Right lobe of liver (tissue), 6 donors: Measurements from ENCODE around the gene C4B. TPM values are rescaled to one million over a fixed set of nuclear protein-coding genes. Genes with fewer than 3 reads are reported as not detected.
"Not testable (repeated sequence)": the region's sequence is repeated elsewhere in the genome, so short reads cannot be mapped to it uniquely, and the experiment has no call there.

Experiments
- ATAC-seq, 4 donors: fragments of 200-7000 bp; cut with Tn5 transposase; one replicate each; pipeline ENCODE4 v1.9.1; 2020; ENCODE audit warnings: mild to moderate bottlenecking in 4 of 4, moderate library complexity in 4 of 4
- DNase-seq, 3 donors: peaks; one replicate each; pipeline ENCODE4 v3.0.0-alpha.2; 2020
- H3K27ac ChIP-seq, 3 donors: fragments of 200-600 bp; one replicate each; pipeline ENCODE4 v1.8.0; 2022
- H3K27me3 ChIP-seq, 2 donors: fragments of 200-600 bp; one replicate each; pipeline ENCODE4 v1.8.0; 2022
- H3K36me3 ChIP-seq, 4 donors: fragments of 200-600 bp; sonication (generic) in 1 of 4; one replicate each; pipeline versions ENCODE4 v1.5.1 to v1.8.0; 2017 to 2022; ENCODE audit warnings: control low read depth in 1 of 4
- H3K4me1 ChIP-seq, 4 donors: fragments of 200-600 bp; sonication (generic) in 1 of 4; one replicate each; pipeline versions ENCODE4 v1.5.1 to v1.8.0; 2017 to 2022; ENCODE audit warnings: control low read depth in 1 of 4
- H3K4me3 ChIP-seq, 3 donors: fragments of 200-600 bp; one replicate each; pipeline ENCODE4 v1.8.0; 2022
- H3K9me3 ChIP-seq, 4 donors: fragments of 200-600 bp; sonication (generic) in 1 of 4; one replicate each; pipeline versions ENCODE4 v1.5.1 to v1.8.0; 2017 to 2022; ENCODE audit warnings: control low read depth in 1 of 4
- CTCF ChIP-seq, 4 donors: fragments of 200-600 bp in 3 of 4; fragments of 450-650 bp in 1 of 4; IDR thresholded peaks; one replicate each; pipeline versions ENCODE4 v1.5.1 to v1.8.0; 2016 to 2022; ENCODE audit warnings: antibody characterized with exemption in 4 of 4, mild to moderate bottlenecking in 2 of 4
- POLR2A ChIP-seq: fragments of 450-650 bp; IDR thresholded peaks from one replicate; pipeline ENCODE4 v1.6.1; 2017; ENCODE audit warnings: antibody characterized with exemption, mild to moderate bottlenecking
- WGBS: methylation state at CpG from one replicate; pipeline ENCODE4 v1.1.6; 2018; ENCODE audit warnings: low coverage, low lambda C conversion rate; ENCODE audit not compliant: insufficient coverage; ENCODE audit errors: missing lambda C conversion rate; 5-methylcytosine and 5-hydroxymethylcytosine counted together
- intact Hi-C, 2 donors: fragments of 100-400 bp; cut with DNase I; formaldehyde crosslinking; loops; one replicate each; pipeline versions ENCODE4 v1.11.2 to v1.14.1; 2022
- total RNA-seq, 6 experiments: library from RNA; depleted of rRNA in 2 of 6; stranded (reverse); fragments of >200 nt in 2 of 6; fragmentation: NEBNext Ultra II Directional in 3 of 6; extraction: Animal tissue kit (Norgen Biotek cat#: 25700) in 3 of 6; gene quantifications; one replicate each; pipeline versions ENCODE4 v1.1.0 to v1.2.4, GENCODE V29; 2016 to 2023
- donor health status: DM: no; HTN: yes; CAD: no.
- donor health status: DM: no; HTN: no; CAD: no.
- donor health status: DM: no; HTN: no; CAD: no.
- donor health status: DM: no; HTN: yes; CAD: no.
- donor health status: DM: no; HTN: yes; CAD: no.

Gene C4B
- total RNA-seq, 6 experiments from 2014 or later: 1,420 to 2,805 (median 2,265) TPM

GRCh38 chr6:32064706-32065105 lies 50.1 kb downstream of the C4B start:
- WGBS: 74% methylated on average over 3 of the region's 14 CpGs
- Histone ChIP-seq H3K36me3 (no peaks in the 10 kb centered on the region), H3K27me3 (no peaks in the 10 kb centered on the region), H3K4me3 (no peak overlapping the region), H3K27ac (no peak overlapping the region), H3K4me1 (no peaks in the 10 kb centered on the region), H3K9me3 (no peaks in the 10 kb centered on the region)
- DNase-seq (no peak), ATAC-seq (no peak)
- intact Hi-C loops: no loop called here
- TF ChIP-seq CTCF (IDR thresholded peaks at IDR 0.05) (no peak), POLR2A (no peak)

- H3K27ac ChIP-seq, ATAC-seq, intact Hi-C loops, DNase-seq, H3K9me3 ChIP-seq, H3K4me3 ChIP-seq, H3K4me1 ChIP-seq, H3K36me3 ChIP-seq, H3K27me3 ChIP-seq: not testable (repeated sequence)
- 100% methylated on average over 5 of the region's 19 CpGs for WGBS
Measured at GRCh38 chr6:32067521-32067920, 52.9 kb downstream of the C4B start.

- H3K27me3 ChIP-seq, H3K4me1 ChIP-seq, H3K27ac ChIP-seq, ATAC-seq, H3K4me3 ChIP-seq, H3K9me3 ChIP-seq, intact Hi-C loops, H3K36me3 ChIP-seq, DNase-seq: not testable (repeated sequence)
- WGBS: 80% methylated on average over 6 of the region's 13 CpGs
Measured at GRCh38 chr6:32068315-32068714, 53.7 kb downstream of the C4B start.

GRCh38 chr6:32068867-32069266 lies 54.3 kb downstream of the C4B start:
- ATAC-seq: no peak
- WGBS: 74% methylated on average over 11 of the region's 14 CpGs

GRCh38 chr6:32069460-32069859 lies 54.9 kb downstream of the C4B start:
- no peak for DNase-seq
- no peaks in the 10 kb centered on the region for H3K4me1 ChIP-seq
- WGBS: 84% methylated on average over 5 of the region's 17 CpGs
- no peak overlapping the region for H3K4me3 ChIP-seq
- TF ChIP-seq POLR2A (no peak), CTCF (IDR thresholded peaks at IDR 0.05) (no peak)
- no peak overlapping the region for H3K27ac ChIP-seq
- intact Hi-C loops: no loop called here
- ATAC-seq: no peak
- H3K9me3 ChIP-seq: no peaks in the 10 kb centered on the region
- no peaks in the 10 kb centered on the region for H3K27me3 ChIP-seq
- H3K36me3 ChIP-seq: no peaks in the 10 kb centered on the region

More at GRCh38 chr6:32068867-32069266, 54.3 kb downstream of the C4B start:
- no peak overlapping the region for H3K27ac ChIP-seq
- no peaks in the 10 kb centered on the region for H3K4me1 ChIP-seq
- TF ChIP-seq POLR2A (no peak), CTCF (IDR thresholded peaks at IDR 0.05) (no peak)
- H3K4me3 ChIP-seq: no peak overlapping the region
- no peaks in the 10 kb centered on the region for H3K27me3 ChIP-seq
- H3K9me3 ChIP-seq: no peaks in the 10 kb centered on the region
- DNase-seq: no peak
- no peaks in the 10 kb centered on the region for H3K36me3 ChIP-seq
- intact Hi-C loops: no loop called here
